Testis (tissue), 2 donors: ENCODE results near the gene CHRM4.

ENCODE experiments used
- CTCF ChIP-seq, 3 experiments: fragments of 450-650 bp in 2 of 3; fragments of 200-600 bp in 1 of 3; sonication (generic) in 1 of 3; IDR thresholded peaks; one replicate each; pipeline ENCODE4 v1.5.1; 2016 to 2019; ENCODE audit warnings: antibody characterized with exemption in 3 of 3, mild to moderate bottlenecking in 2 of 3, moderate library complexity in 1 of 3
- POLR2A ChIP-seq: fragments of 450-650 bp; IDR thresholded peaks from one replicate; pipeline ENCODE4 v1.6.1; 2017; ENCODE audit warnings: antibody characterized with exemption, mild to moderate bottlenecking, moderate library complexity

- TF ChIP-seq CTCF (IDR thresholded peaks at IDR 0.05) (peak; percentile 80 to 95 (median 83)), POLR2A (no peak)
Measured at GRCh38 chr11:46367244-46367915, 24.2 kb downstream of the CHRM4 start.
